ENCODE measurements around the gene FAM53B.

DNA sequence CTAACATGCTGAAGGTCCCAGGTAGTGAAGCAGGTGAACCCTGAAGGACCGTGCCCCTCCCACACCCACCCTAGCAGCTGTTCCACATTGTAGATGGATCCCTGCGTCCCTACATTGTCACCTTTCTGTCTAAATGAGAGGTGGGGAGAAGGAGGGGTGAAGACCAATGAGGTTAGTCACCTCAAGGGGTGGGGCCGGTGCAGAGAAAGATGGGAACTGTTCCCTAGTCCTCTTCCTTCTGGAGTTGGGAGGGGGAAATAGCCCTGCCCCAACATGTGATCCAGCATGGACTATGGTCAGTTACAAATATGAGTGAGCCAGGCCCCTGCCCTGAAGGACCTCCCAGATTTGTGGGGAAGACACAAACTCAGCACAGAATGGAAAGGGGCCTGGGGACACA is 158.0 kb downstream of the FAM53B start:
- TF ChIP-seq TAF1 (IDR thresholded peaks at IDR 0.05; ENCODE audit: borderline replicate concordance, low read depth, low read length) = no peak
- no peak for TF ChIP-seq POLR2A (IDR thresholded peaks at IDR 0.05; ENCODE audit: low read depth, low read length)
- no peak for TF ChIP-seq POLR2AphosphoS5 (IDR thresholded peaks at IDR 0.05; ENCODE audit: low read depth, low read length)

Measured in GM12892 (cell line).